ENCODE data around the gene TCHHL1.

- TF ChIP-seq, protein P1, sequence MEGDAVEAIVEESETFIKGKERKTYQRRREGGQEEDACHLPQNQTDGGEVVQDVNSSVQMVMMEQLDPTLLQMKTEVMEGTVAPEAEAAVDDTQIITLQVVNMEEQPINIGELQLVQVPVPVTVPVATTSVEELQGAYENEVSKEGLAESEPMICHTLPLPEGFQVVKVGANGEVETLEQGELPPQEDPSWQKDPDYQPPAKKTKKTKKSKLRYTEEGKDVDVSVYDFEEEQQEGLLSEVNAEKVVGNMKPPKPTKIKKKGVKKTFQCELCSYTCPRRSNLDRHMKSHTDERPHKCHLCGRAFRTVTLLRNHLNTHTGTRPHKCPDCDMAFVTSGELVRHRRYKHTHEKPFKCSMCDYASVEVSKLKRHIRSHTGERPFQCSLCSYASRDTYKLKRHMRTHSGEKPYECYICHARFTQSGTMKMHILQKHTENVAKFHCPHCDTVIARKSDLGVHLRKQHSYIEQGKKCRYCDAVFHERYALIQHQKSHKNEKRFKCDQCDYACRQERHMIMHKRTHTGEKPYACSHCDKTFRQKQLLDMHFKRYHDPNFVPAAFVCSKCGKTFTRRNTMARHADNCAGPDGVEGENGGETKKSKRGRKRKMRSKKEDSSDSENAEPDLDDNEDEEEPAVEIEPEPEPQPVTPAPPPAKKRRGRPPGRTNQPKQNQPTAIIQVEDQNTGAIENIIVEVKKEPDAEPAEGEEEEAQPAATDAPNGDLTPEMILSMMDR (IDR thresholded peaks at IDR 0.05), result no peak
- no peak for TF ChIP-seq POLR2A (IDR thresholded peaks at IDR 0.05)
These were observed 2.1 kb downstream of the TCHHL1 start for GRCh38 chr1:152086760-152087159.

Data from esophagus squamous epithelium (tissue), 4 donors.